NCI-H2227 (cell line): ENCODE results near the gene KCNQ1.

ENCODE experiments used
- DNase-seq: peaks from one replicate; lab custom pipeline; 2025; ENCODE audit not compliant: unreplicated experiment; lab: John Stamatoyannopoulos, UW

KCNQ1 gene

DNA sequence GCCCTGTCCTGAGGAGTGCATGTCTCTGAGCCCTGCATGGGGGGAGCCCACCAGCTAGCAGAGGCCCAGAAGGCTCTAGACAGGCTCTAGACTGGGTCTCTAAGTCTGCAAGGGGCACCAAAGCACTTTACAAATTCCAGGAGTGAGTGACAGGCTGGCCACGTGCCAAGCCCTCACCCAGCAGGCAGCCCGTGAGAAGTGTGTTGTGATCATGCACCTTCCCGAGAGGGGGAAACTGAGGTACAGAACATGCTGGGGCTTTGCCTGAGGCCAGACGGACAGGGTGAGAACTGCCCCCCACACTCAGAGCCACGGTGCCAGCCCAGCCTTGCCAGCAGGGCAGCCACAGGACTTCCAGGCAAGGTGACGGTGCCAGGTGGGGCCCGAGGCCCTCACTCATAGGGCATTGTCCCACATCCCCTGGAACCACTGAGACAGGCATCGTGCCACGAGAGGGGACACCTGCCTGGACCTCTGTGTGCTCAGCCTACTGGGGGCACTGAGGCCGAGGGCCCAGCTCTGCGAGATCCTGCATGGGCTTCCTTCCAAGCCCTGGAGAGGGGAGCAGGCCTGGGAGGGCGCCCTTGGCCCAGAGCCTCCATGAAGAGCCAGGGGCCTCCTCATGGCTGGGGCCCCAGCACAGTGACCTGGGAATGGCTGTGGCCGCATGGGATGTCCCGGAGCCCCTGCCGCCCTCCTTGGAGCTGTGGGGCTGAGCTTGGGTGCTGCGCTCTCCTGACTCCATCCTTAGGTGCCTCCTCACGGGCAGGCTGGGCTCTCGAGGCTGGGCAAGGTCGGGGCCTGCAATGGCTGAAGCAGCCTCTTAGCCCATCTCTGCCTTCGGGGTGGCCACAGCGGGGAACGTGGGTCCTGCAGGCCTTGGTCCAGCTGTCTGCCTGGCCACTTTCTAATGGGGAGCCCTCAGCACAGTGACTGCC, 133.5 kb downstream of the KCNQ1 start:
- no peak for DNase-seq

DNA sequence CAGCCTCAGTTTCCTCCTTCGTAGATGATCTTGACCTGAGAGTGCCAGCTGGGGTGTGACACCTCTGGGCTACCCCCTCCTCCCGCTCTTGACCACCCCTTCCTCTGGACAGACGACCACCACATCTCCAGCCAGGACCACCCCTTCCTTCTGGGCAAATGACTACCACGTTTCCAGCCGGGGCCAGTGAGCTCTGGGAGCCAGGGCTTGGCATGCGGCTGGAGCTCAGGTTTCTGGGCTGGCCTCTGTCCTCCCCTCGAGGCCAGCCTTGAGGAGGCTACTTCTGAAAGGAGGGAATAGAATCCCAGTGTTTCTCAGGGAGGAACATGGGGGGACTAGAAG, 134.1 kb downstream of the KCNQ1 start:
- no peak for DNase-seq

GRCh38 chr11:2579315-2580060, 134.7 kb downstream of the KCNQ1 start:
- DNase-seq = no peak

GRCh38 chr11:2580061-2580421, 135.2 kb downstream of the KCNQ1 start:
- no peak for DNase-seq

DNA sequence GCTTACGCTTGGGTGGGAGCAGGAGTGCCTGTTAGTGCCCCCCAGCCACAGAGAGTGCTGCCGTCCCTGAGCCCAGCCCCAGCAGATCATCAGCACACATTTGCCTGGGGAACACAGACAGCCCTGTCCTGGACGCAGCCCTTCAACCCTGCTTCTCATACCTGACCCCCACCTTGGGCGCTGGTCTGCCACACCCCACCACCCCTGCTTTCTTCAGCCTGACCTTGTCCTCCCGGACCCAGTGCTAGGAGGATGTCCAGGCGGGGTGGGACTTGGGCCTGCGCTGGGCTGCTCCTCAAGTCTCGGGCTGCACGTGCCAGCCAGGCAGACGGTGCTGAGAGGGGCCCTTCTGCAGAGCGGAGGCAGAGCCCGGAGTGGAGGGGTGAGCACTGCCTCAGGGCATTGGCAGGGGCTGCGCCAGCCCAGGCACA, 135.8 kb downstream of the KCNQ1 start:
- no peak for DNase-seq

- DNase-seq = no peak
Observed at GRCh38 chr11:2581151-2581930, 136.5 kb downstream of the KCNQ1 start.

DNA sequence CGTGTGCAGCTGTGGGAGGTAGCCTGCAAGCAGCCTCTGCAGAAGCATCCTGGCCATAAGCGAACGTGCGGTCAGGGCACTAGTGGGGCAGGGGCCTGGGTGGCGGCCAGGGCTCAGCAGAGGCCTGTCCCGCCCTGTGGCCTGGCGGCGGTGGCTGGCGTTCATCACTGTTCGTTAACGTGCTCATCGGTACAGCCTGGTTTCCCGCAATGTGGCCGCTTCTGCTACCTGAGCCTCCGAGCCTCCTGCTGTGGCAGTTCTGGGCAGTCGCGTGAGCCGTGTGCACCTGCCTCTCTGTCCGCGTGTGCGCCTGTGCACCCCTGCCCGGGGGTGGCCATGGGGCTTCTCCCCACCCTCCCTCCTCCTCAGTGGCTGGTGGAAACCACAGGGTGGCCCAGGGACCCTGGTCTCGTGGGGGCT, 137.1 kb downstream of the KCNQ1 start:
- DNase-seq = no peak

GRCh38 chr11:2582351-2582945, 137.6 kb downstream of the KCNQ1 start:
- no peak for DNase-seq

GRCh38 chr11:2582946-2583604, 138.3 kb downstream of the KCNQ1 start:
- DNase-seq = no peak

GRCh38 chr11:2583605-2583958, 138.8 kb downstream of the KCNQ1 start:
- DNase-seq = no peak

- DNase-seq = no peak
Observed at GRCh38 chr11:2584434-2584811, 139.6 kb downstream of the KCNQ1 start.

DNA sequence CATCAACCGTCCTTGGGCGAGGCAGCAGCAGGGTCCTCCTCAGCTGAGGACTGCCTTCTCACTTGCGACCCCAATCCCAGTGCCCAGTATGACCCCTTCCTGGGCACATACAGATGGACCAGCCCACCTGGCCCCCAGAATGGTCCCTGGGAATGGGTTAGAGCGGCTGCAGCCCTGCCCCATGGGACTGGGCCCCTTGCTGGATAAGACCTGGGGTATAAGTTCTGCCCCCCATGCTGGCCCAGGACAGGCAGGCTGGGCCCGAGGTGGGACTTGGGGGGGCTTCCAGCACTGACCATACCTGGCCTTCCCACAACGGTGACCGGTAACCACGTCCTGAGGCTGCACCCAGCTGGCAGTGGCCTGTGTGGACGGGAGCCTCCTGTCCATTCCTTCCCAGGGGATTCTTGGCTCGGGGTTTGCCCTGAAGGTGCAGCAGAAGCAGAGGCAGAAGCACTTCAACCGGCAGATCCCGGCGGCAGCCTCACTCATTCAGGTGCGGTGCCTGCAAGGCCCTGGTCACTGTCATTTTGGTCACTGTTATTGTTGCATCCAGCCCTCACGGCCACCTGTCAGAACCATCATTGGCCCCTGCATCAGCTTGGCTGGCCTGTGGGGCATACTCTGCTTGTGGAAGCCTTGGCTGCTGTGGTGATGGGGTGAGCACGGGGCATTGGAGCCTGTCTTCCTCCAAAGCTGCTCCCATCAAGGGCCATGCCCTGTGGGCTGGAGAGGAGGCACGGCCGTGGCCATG, 140.2 kb downstream of the KCNQ1 start:
- DNase-seq = no peak

- DNase-seq = no peak
Observed at GRCh38 chr11:2585566-2586086, 140.8 kb downstream of the KCNQ1 start.

GRCh38 chr11:2586087-2586792, 141.4 kb downstream of the KCNQ1 start:
- no peak for DNase-seq

DNA sequence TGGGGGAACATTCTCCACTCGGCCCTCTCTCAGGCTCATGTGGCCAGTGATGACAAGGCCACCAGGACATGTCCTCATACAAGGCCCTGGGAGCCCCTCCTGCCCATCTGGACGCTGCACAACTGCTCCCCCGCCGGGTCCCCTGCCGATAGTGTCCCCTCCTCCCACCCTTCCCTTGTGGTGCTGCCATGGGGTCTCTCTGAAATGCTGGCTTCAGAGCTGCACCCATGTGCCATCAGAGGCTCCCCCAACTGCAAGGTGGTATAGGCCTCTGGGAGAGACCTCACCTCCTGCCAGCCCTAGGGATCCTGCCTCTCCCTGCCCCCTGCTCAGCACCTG, 142.0 kb downstream of the KCNQ1 start:
- no peak for DNase-seq

GRCh38 chr11:2587132-2587930, 142.5 kb downstream of the KCNQ1 start:
- DNase-seq = no peak

DNA sequence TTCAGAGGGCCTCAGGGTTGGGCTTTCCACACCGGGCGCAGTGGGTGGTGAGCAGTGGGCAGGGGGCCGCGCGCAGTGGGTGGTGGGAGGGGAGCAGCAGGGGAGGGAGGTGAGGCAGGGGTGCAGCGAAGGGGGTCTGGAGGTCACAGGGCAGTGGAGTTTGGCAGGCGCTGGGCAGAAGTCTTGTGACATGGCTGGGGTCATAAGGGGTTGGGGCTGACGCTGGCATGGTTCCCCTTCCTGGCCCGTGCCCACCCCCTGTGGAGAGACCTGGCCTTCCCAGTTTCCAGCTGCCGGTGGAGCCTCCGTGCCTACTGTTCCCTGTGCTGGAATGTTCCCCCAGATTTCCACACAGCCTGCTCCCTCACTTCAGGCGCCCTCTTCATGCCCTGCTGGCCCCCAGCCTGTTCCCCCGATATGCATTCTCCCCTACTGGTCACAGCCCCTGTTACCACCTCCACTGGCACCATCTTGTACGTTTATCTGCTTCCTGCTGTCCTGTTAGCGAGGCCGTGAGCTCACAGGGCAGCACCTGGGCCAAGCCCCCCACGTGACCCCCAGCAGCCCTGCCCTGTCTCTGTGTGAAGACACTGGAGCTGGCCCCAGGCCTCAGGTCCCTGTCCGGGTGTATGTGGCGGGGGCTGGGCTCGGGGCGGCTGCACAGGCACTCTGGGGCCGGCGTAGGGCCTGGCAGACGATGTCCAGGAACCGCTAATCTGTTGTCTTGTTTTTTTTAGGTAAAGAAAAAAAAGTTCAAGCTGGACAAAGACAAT, 143.4 kb downstream of the KCNQ1 start:
- no peak for DNase-seq
